ENCODE measurements around the gene COLQ. TPM values are rescaled to one million over a fixed set of nuclear protein-coding genes. Genes with fewer than 3 reads are reported as not detected.
A peak's percentile ranks its signal among the peaks of the same experiment; 100 is the strongest.

COLQ gene
- 0.71 and 1.2 TPM in 2 replicates for total RNA-seq

GRCh38 chr3:15521573-15521965, at the start of gene COLQ:
Gene COLQ, minus strand, starts transcription at chr3:15521706. Its CDS starts 81 bp downstream, at chr3:15521625.
- Mint-ChIP-seq H3K9me3 (no peaks in the 10 kb centered on the region), H3K4me1 (peaks cover 8% of the 10 kb centered on the region), H3K27me3 (peaks cover 7% of the 10 kb centered on the region), H3K27ac (no peak within 1 kb of the TSS), H3K36me3 (ENCODE audit: low read depth) (no peaks in the 10 kb centered on the region), H3K4me3 (no peak within 1 kb of the TSS)
- ChIA-PET CTCF (no interaction called here), POLR2A (no interaction called here)
- no peak for TF ChIP-seq CTCF (IDR thresholded peaks at IDR 0.05)
- DNase-seq (no peak), ATAC-seq (ENCODE audit: low read depth) (no peak)
- intact Hi-C loops (cut with micrococcal nuclease) = no loop called here

GRCh38 chr3:15563190-15563589, 41.7 kb upstream of the COLQ start:
- Mint-ChIP-seq H3K36me3 (ENCODE audit: low read depth) (peaks cover 76% of the 10 kb centered on the region), H3K27me3 (no peaks in the 10 kb centered on the region), H3K27ac (no peak overlapping the region), H3K4me1 (no peaks in the 10 kb centered on the region), H3K4me3 (no peak overlapping the region), H3K9me3 (no peaks in the 10 kb centered on the region)
- POLR2A ChIA-PET = no interaction called here
- DNase-seq (no peak), ATAC-seq (ENCODE audit: low read depth) (no peak)
- TF ChIP-seq CTCF (IDR thresholded peaks at IDR 0.05) = no peak
- intact Hi-C loops (cut with micrococcal nuclease) = no loop called here
- CTCF ChIA-PET = no interaction called here

- ChIA-PET CTCF (no interaction called here), POLR2A (no interaction called here)
- H3K27me3 Mint-ChIP-seq = no peaks in the 10 kb centered on the region
- H3K9me3 Mint-ChIP-seq = no peaks in the 10 kb centered on the region
- intact Hi-C loops (cut with micrococcal nuclease) = no loop called here
- no peak for TF ChIP-seq CTCF (IDR thresholded peaks at IDR 0.05)
- H3K36me3 Mint-ChIP-seq (ENCODE audit: low read depth) = peaks cover 70% of the 10 kb centered on the region
- ATAC-seq (ENCODE audit: low read depth) = no peak
- H3K27ac Mint-ChIP-seq = no peak overlapping the region
- peaks cover 4% of the 10 kb centered on the region for H3K4me1 Mint-ChIP-seq
- no peak for DNase-seq
- no peak overlapping the region for H3K4me3 Mint-ChIP-seq
These were observed 41.1 kb upstream of the COLQ start for GRCh38 chr3:15562560-15562959.

- intact Hi-C loops (cut with micrococcal nuclease) = no loop called here
- DNase-seq = no peak
- peaks cover 41% of the 10 kb centered on the region for H3K36me3 Mint-ChIP-seq (ENCODE audit: low read depth)
- no peak for ATAC-seq (ENCODE audit: low read depth)
- ChIA-PET CTCF (interaction anchor here (1.0 to 4.8 kb wide), 2 partner anchors 291 to 355 kb away, joined by 3 to 36 read pairs; no protein-coding TSS in a partner anchor), POLR2A (interaction anchor here (1.1 kb wide), 1 partner anchor 358 kb away, joined by 3 read pairs; no protein-coding TSS in a partner anchor)
- no peaks in the 10 kb centered on the region for H3K27me3 Mint-ChIP-seq
- H3K9me3 Mint-ChIP-seq = no peaks in the 10 kb centered on the region
- no peak overlapping the region for H3K27ac Mint-ChIP-seq
- H3K4me3 Mint-ChIP-seq = no peak overlapping the region
- peaks cover 29% of the 10 kb centered on the region for H3K4me1 Mint-ChIP-seq
- TF ChIP-seq CTCF (IDR thresholded peaks at IDR 0.05) = no peak
These were observed 37.1 kb upstream of the COLQ start for GRCh38 chr3:15558581-15558980.

- no peak for TF ChIP-seq CTCF (IDR thresholded peaks at IDR 0.05)
- H3K27ac Mint-ChIP-seq = no peak overlapping the region
- POLR2A ChIA-PET = interaction anchor here (1.1 to 1.5 kb wide), 2 partner anchors 44 to 289 kb away, joined by 4 to 6 read pairs; partner anchors contain the start of genes BTD and HACL1
- DNase-seq = peak; percentile 19
- peak; percentile 81 for ATAC-seq (ENCODE audit: low read depth)
- intact Hi-C loops (cut with micrococcal nuclease) = loop anchor here (1.0 to 2.0 kb wide), 8 partner anchors 130 to 449 kb away; partner anchors contain the start of genes EAF1, METTL6 and SH3BP5
- H3K9me3 Mint-ChIP-seq = no peaks in the 10 kb centered on the region
- peaks cover 31% of the 10 kb centered on the region for H3K36me3 Mint-ChIP-seq (ENCODE audit: low read depth)
- no peak overlapping the region for H3K4me3 Mint-ChIP-seq
- peaks cover 29% of the 10 kb centered on the region for H3K4me1 Mint-ChIP-seq
- CTCF ChIA-PET = interaction anchor here (0.9 to 4.8 kb wide), 10 partner anchors 10 to 449 kb away, joined by 3 to 36 read pairs (median 4); partner anchors contain the start of gene CAPN7
- no peaks in the 10 kb centered on the region for H3K27me3 Mint-ChIP-seq
These were observed 36.0 kb upstream of the COLQ start for GRCh38 chr3:15557511-15557946.

Data from activated B cell treated with CpG ODN at 0.5 μM for 24 hours (primary cell).